ENCODE results near the gene UNC13C. TPM values are rescaled to one million over a fixed set of nuclear protein-coding genes. Genes with fewer than 3 reads are reported as not detected.

Gene UNC13C
- total RNA-seq, 1 donor from 2014 or later, result 0.26 TPM

DNA sequence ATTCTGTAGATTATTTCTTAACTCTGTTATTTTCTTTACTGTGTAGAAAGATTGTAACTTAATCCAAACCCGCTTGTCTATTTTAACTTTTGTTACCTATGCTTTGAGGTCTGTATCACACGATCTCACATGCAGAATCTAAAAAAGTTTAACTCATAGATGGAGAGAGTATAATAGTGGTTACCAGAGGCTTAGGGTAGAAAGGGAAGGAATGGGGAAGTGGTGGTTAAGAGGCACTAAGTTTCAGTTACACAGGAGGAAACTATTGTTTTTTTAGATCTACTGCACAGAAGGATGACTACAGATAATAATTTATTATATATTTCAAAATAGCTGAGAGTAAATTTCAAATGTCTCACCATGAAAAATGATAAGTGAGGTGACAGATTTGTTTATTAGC, 703.3 kb downstream of the UNC13C start:
- FAIRE-seq, result no peak
- Histone ChIP-seq H3K27me3 (ENCODE audit: control insufficient read depth, insufficient read depth, low read length) (no peaks in the 10 kb centered on the region), H3K4me3 (ENCODE audit: low read depth, low read length) (no peak overlapping the region), H3K36me3 (ENCODE audit: control insufficient read depth, insufficient read depth, low read length) (no peaks in the 10 kb centered on the region)
- TF ChIP-seq, protein P1, sequence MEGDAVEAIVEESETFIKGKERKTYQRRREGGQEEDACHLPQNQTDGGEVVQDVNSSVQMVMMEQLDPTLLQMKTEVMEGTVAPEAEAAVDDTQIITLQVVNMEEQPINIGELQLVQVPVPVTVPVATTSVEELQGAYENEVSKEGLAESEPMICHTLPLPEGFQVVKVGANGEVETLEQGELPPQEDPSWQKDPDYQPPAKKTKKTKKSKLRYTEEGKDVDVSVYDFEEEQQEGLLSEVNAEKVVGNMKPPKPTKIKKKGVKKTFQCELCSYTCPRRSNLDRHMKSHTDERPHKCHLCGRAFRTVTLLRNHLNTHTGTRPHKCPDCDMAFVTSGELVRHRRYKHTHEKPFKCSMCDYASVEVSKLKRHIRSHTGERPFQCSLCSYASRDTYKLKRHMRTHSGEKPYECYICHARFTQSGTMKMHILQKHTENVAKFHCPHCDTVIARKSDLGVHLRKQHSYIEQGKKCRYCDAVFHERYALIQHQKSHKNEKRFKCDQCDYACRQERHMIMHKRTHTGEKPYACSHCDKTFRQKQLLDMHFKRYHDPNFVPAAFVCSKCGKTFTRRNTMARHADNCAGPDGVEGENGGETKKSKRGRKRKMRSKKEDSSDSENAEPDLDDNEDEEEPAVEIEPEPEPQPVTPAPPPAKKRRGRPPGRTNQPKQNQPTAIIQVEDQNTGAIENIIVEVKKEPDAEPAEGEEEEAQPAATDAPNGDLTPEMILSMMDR (IDR thresholded peaks at IDR 0.05; ENCODE audit: insufficient read depth, low read length, severe bottlenecking), result no peak
- DNase-seq (ENCODE audit: low read depth), result no peak

Other genes starting within 250 kb of the UNC13C start
- gene WDR72, start 218.8 kb upstream of the UNC13C start, total RNA-seq, result under 0.01 and 0.13 TPM in 2 replicates